ENCODE measurements around the gene AGER.
"Not testable (repeated sequence)": the region's sequence is repeated elsewhere in the genome, so short reads cannot be mapped to it uniquely, and the experiment has no call there.

Gene AGER

DNA sequence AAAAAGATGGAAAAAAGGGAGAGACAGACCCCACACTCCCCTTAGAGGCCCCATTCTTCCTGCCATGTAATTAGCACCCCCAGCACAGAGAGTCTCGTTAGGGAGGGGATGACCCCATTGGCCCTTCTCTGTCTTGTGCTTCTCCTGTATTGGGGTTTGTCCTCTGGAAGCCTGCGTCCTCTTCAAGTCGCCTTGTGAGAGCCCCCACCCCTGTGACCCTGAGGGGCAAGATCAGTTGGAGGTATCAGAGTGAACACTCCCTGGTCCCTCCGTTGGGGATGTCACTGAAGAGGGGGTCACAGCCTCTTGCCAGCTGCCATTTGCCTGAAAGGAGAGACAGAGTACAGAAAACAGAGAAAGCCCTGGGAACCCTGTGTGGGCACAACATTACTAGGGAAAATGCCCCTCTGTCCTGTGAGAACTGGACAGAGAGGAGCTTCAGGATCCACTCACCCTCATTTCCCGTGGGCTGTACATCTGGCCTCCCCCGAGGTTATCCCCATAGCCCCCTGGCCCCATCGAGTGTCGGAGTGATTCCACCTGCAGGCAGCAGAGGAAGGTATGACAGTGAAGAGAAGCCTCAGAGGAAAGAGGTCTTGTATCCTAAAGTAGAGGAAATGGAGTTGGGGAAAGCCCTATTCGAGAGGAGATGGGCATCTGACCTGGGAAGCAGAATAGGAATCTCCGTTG lies 2.2 kb upstream of the AGER start:
- not testable (repeated sequence) for DNase-seq (ENCODE audit: low spot score)

DNA sequence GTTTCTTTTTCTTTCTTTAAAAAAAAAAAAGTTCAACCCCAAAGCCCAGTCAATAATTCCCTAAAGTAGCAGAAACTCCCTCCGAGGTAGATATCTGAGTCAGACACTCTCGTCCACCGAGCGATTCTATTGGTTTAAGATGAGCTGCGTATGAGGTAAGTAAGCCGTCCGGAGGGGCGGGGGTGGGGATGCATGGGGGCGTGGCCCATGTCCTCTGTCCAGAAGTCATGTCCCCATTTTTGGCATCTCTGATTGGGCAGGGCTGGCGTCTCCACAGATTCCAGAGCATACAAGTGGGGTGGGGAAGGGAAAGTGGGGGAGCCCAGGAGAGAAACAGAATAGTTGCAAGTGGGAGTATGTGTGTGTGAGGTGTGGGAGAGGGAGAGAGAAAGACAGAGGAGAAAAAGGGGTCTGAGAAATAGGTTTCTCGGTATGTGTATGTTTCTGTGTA lies 1.7 kb upstream of the AGER start:
- peak; percentile 50 for DNase-seq (ENCODE audit: low spot score)

DNA sequence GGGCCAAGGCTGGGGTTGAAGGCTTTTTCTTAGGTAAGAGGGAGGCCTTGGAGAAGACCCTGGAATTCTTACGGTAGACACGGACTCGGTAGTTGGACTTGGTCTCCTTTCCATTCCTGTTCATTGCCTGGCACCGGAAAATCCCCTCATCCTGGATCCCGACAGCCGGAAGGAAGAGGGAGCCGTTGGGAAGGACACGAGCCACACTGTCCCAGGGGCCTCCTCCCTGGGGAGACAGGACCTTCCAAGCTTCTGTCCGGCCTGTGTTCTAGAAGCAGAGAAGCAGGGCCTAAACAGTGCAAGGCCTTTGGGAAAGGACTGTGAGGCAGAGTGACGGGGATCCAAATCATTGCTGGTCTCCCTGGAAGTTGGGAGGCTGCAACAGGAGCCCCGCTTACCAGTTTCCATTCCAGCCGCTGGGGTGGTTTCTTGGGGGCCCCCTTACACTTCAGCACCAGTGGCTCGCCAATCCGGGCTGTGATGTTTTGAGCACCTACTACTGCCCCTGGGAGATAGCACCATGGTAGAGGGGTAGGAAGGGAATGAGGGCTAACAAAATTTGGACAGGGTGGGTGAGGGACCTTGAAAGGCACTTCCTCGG lies 470 bp downstream of the AGER start:
- DNase-seq (ENCODE audit: low spot score), result no peak

DNA sequence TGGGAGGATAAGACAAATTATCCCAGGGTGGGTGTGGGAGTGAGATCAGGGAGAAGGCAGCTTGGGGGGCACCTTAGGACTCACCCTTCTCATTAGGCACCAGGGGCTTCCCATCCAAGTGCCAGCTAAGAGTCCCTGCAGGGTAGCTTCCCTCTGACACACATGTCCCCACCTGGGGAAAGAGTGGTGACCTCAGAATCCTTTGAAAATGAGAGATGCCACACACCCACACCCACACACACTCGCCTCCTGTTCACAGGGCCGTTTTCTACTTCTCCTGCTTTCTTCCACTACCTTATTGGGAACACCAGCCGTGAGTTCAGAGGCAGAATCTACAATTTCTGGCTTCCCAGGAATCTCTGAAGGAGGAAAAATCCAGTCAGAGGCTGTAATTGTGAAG lies 1.0 kb downstream of the AGER start:
- DNase-seq (ENCODE audit: low spot score), result no peak

DNA sequence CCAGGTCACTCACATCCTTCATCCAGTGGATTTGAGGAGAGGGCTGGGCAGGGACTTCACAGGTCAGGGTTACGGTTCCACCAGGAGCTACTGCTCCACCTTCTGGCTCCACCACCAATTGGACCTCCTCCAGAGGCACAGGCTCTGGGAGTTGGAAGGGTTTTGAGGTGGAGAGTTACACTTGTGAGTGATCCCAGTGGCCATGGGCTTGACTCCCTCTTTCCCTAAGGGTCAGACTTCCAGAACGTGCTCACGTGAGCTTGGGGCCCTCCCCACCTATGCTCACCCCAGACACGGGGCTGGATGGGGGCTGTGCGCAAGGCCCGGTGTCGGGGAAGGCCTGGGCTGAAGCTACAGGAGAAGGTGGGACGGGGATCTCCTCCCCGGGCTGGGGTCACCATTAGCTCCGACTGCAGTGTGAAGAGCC lies 1.5 kb downstream of the AGER start:
- no peak for DNase-seq (ENCODE audit: low spot score)

DNA sequence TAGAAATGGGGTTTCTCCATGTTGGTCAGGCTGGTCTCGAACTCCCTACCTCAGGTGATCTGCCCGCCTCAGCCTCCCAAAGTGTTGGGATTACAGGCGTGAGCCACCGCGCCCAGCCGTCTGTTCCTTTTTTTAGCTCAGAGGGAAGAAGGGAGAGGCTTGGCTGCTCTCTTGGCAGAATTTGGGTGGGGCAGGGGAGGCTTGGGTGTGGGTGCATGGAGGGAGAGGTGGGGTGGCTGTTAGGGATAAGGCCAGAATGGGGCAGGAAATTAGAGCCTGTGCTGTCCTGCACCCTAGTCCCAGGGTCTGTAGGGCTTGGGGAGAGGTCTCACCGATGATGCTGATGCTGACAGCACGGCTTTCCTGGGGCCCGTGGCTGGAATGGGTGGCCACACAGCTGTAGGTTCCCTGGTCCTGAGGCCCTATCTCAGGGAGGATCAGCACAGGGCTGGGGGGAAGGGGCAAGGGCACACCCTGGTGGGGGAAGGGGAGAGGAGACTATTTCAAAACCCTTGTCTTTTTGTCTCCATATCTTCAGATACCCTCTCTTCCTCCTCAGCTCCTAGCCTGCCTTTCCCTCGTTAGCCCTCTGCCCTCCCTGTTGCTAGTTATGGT lies 2.0 kb downstream of the AGER start:
- DNase-seq (ENCODE audit: low spot score), result no peak

DNA sequence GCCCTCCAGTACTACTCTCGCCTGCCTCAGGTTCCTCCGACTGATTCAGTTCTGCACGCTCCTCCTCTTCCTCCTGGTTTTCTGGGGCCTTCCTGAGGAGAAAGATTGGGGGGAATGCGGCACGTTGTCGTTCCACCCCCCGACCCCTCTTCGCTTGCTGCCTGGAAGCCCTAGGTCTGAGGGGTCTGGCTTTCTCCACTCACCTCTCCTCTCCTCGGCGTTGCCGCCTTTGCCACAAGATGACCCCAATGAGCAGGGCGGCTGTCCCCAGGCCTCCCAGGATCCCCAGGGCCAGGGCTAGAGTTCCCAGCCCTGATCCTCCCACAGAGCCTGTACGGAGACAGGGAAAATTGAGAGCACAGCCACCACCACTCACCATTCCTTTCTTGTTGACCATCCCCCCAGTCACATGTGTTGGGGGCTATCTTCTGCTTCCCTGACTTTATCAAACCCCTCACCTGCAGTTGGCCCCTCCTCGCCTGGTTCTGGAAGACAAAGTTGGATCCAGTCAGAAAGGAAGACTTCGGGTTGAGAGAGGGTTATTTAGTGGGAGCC lies 2.8 kb downstream of the AGER start:
- no peak for DNase-seq (ENCODE audit: low spot score)

DNA sequence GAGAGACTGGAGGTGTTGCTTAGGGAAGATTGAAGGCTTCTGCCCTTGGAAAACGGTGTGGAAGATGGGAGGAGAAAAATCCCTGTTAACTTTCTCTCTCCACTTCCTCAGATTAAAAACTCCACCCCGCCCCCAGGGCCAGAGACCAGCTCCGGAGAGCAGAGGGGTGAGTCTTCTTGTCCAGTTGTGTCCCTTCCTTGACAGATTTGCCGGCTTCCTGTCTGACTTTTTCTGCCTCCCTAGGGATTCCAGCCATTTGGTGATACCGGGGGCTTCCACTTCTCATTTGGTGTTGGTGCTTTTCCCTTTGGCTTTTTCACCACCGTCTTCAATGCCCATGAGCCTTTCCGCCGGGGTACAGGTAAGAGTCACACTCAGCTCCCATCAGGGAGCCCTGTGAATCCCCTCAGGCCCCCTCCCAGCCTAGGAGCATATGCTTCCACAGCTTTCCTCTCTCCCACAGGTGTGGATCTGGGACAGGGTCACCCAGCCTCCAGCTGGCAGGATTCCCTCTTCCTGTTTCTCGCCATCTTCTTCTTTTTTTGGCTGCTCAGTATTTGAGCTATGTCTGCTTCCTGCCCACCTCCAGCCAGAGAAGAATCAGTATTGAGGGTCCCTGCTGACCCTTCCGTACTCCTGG lies 4.2 kb downstream of the AGER start:
- no peak for DNase-seq (ENCODE audit: low spot score)

DNA sequence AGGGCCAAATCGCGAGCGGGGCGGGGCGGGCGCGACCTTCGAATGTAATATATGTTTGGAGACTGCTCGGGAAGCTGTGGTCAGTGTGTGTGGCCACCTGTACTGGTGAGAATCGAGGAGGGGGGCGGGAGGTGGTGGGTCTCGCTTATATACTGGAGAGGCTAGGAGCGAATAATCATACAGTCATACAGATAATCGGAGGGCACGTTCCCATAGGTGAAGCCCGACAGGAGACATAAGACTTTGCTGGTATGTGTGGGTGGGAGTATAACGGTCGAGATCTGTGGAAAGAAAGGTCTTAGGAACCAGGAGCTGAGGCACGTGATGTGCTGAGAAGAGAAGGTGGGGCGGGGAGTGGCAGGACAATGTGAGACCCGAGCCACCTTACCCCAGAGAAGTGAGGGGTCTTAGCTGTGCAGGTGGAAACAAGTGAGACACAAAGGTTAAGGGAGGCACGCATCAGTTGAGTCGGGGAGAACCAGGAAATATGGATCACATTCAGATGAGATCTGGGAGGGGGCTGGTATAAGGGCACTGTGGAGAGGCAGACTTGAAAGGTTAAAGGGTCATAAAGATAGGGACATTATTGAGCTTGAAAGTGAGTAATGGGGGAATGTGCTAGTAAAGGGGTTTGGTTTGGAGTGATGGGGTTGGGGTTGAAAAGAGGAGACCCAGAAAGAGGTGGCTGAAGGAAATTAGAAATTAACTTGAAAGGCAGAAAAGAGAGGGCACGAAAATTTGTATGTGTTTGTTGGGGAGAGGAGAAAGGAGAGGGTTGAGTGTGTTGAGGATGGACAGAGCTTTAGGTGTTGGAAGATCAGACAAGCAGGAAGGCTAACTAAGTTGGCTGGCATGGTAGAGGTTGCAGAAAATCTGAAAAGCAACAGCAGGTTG lies 5.3 kb downstream of the AGER start:
- DNase-seq (ENCODE audit: low spot score), result no peak

DNA sequence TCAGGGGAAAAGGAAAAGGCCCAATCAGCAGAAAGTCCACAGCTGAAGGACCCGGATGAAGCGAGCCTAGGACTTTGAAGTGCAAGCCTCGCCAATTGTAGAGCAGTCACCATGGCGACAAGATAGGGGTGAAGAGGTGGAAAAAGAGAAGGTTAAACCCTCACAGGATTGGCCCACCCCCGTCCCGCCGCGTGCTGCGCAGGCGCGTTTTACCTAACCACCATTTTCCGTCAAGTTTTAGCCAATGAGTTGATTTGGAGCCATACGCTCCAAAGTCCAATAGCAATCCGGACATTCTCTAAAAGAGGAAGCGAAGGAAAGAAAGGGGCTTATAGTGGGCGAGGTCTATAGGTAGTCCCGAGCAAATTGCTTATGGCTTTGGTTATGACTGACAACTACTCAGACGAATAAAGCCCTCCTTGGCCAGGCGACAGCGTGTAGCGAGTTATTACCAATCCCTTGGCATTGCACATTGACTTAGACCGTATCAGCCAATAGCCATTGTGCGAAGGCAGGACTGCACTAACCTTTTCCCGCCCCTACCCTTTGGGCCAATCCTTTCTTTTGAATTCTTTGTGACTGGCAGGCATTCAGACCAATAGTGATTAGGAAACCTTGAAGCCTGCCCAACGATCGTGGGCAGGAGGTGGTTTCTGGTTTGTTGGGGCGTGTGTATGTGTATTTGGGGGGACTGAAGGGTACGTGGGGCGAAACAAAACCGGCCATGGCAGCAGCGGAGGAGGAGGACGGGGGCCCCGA lies 6.1 kb downstream of the AGER start, which contains the start of gene RNF5:
Gene RNF5 (plus strand): TSS at position 618 of the 759 bp plus-strand sequence. CDS start 107 bp downstream, at position 725.
- DNase-seq (ENCODE audit: low spot score), result peak; percentile 100

DNA sequence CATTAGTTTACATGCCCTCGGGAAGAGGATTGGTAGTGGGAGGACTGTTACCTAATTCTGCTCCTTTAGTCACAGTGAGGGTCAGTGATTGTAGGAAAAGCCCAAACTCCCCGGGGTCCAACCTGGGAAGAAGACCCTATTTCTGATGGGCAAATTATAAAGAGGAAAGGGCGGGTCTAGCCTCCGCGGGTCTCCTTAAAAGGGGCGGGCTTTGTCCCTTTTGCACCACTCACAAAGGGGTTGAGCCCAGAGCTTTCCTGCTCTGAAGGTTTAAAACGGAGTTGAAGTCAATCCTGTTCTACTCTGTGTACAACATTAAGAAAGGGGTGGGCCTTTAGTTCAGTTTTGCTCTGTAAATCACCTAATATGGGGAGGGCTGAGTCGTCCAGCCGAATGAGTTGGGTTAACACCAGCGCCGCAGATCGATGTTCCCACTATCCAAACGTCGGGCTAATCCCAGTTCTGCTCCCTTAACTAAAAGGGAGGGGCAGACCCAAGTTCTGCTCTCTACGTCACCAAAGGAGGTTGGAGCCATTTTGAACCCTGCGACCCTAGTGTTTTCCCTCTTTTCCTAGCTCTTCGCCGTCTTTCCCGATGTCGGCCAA lies 6.8 kb downstream of the AGER start:
- DNase-seq (ENCODE audit: low spot score), result no peak

DNA sequence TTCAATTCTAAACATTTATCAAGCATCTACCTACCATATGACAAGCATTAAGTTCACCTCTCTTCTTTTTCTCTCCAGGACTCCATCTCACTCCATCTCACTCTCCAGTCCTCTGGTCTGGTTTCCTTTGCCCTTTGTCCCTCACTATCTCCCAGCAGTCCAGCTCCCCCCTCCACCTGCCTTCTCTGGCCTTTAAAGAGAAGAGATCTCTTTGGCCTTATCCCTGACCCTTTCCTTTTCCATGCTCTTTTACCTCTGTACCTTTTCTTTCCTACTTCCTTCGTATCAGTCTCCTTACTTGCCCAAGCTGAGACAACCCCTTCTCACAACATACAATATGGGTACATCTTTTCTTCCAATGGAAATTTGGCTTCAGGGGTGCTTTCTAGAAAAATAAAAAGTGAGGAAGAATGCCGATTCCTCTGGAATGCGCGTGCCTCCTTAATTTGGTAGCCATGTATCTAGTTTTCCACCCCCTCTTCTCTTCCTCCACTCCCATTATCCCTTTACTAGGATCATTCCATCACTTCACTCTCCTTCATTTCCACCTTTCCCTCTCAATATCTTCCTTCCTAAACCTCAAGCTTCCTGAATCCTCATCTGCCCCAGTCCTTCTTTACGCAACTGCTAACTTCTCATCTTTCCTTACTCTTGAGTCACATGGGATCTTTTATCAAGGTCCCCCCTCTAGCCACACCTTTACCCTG lies 7.4 kb downstream of the AGER start:
- DNase-seq (ENCODE audit: low spot score), result no peak

DNA sequence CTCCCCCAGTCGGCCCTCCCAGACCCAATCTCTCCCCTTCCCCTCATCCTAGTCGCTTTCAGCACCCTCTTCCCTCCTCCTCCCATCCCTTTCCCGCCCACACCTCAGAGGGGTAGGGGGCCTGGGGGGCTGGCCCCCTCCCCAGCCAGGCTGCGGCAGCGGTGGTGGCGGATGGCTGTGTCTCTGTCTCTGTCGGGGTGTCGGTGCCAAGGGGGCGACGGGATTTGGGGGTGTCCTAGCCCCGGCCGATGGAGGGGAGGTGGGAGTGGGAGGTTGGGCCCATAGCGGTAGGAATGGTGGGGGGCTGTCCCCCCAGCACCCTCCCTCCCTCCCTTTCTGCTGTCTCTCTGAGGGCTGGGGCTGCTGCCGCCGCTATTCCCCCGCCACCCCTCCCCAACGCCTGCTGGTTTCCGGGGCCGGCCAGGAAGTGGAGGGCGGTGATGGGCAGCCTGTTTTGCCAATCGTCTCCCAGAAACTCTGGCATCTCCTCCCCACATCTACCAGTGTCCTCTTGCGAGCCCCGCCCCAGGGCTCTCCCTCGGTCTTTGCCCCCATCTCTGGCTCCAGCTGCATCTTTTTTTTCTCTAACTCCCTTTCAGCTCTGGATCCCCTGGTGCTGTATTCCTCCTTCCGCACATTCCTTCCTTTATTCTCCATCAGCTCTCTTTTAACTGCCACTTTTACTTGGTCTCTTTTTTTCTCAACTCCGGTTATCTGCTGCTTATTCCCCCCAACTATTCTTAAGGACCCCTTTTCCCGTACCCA lies 8.2 kb downstream of the AGER start, which contains the start of gene AGPAT1:
Gene AGPAT1 (minus strand): TSS at position 374 of the 765 bp plus-strand sequence. CDS start 4,588 bp downstream, outside the sequence.
- peak; percentile 91 for DNase-seq (ENCODE audit: low spot score)

DNA sequence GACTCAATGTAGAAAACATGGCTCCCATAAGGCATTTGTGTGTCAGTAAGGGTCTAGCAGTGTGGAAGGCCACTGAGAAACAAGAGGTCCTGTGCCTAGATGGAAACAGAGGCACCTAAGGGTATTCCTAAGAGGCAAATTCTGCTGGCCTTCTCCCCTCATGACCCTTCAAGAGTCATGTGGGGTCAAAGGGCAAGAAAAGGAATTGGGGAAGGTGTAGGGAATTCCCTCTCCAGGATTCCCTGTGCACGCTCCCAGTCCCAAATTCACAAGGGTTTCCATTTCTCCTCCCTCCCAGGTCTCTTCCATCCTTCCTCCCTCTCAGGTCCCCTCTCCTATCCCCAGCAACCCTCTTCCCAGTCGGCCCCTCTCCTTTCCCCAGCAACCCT lies 8.7 kb downstream of the AGER start:
- DNase-seq (ENCODE audit: low spot score), result no peak

DNA sequence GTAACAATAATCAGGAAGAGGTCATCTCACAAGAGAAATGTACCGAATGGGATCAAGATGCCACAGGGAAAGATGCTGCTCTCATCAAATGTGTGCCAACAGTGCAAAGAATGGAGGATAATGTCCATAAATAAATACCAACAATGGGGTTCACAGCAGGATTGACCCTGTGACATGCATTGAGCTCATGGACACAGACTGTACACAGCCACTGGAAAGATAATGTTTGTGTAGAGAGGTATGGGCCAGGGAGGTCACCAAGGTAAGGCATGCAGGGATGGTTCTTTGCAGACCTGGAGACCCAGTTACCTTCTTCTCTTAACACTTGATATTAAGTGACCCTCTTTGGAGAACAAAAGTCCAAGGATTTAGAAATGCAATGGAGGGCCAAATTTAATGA lies 9.6 kb downstream of the AGER start:
- no peak for DNase-seq (ENCODE audit: low spot score)

DNA sequence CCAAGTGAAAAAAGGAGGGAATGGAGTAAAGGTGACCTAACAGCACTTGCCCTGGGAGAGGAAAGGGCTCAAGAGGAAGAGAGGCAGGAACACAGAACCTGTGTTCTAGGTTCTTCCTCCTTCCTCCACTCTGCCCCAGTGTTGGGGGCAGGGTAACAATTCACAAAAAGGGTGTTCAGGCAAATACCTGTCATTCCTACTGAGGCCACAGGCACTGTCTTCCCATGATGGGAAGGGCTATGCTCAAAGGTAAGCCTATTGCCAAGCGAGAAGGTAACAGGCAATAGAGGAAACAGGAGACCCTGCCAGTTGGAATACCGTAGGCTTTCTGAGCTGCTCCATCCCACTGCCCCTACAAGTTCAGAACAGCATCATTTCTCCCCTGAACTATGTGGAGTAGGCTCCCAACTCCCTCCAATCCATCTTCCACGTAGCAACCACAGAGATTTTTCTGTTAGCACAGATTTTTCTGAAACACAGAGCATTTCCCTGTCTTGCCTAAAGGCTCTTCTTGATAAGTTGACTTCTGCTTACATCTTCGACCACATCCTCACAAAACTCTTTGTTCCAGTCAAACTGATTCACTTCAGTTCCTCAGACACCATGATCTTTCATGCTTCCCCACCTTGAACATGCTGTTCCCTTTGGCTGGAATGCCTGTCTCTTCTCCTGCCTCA lies 10.9 kb downstream of the AGER start:
- DNase-seq (ENCODE audit: low spot score), result no peak

DNA sequence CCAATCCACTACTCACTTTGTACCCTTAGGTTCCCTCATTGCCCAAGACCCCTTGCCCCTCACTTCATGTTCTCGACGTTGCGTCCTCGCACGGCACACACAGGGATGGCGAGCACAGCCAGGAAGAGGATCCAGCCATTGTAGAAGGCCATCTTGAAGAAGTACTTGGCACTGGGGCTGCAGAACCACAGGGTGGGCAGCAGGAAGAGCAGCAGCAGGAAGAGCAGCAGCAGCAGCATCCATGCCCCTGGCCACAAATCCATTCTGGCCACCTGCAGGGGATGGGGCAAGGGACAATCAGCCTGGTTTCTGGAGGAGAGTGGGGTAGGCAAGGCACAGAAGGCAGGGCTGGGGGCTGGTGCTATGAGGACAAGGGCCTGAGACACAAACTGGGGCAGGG lies 12.8 kb downstream of the AGER start:
- no peak for DNase-seq (ENCODE audit: low spot score)

DNA sequence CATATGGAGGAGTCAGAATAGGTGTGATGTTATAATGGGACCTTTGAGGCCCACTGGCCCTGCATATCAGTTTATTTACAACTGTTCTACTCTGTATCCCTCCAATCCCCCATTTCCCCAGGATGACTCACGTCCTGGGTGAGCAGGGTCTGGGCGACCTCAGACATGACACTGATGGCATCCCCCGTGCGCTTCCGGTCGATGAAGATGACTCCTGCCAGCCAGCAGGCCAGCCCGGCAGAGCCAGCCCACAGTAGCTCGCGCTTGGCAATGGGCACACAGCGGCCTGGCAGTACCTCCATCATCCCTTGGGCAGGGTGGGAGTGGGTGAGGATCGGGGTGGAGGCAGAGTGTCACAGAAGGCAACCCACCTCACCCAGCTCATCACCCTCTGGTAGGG lies 13.8 kb downstream of the AGER start:
- DNase-seq (ENCODE audit: low spot score), result no peak

All from kidney capillary endothelial cell (primary cell).